Fibroblast of skin of left biceps (primary cell): ENCODE data around the gene DNAI7.

ENCODE experiments used
- DNase-seq, 2 experiments: peaks; one replicate each; pipeline ENCODE4 v3.0.0-alpha.2; 2013; ENCODE audit warnings: low read depth in 2 of 2

Gene DNAI7, protein sequence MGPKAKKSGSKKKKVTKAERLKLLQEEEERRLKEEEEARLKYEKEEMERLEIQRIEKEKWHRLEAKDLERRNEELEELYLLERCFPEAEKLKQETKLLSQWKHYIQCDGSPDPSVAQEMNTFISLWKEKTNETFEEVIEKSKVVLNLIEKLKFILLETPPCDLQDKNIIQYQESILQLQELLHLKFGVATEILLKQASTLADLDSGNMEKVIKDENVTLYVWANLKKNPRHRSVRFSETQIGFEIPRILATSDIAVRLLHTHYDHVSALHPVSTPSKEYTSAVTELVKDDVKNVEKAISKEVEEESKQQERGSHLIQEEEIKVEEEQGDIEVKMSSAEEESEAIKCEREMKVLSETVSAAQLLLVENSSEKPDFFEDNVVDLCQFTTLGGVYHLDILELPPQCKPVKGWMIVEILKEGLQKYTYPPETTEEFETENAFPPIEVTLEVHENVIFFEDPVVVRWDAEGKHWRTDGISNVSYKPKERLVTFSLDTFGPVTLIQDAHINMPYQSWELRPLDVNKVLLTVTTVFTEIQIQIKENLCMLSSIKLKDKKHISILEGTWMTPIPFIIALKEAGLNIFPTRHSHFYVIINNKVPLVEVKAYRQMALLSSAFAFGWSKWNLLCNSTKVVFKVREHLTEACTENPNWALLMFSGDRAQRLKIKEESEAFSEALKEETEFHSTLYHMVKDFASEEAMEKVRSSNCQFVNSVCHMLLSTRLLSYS

DNA sequence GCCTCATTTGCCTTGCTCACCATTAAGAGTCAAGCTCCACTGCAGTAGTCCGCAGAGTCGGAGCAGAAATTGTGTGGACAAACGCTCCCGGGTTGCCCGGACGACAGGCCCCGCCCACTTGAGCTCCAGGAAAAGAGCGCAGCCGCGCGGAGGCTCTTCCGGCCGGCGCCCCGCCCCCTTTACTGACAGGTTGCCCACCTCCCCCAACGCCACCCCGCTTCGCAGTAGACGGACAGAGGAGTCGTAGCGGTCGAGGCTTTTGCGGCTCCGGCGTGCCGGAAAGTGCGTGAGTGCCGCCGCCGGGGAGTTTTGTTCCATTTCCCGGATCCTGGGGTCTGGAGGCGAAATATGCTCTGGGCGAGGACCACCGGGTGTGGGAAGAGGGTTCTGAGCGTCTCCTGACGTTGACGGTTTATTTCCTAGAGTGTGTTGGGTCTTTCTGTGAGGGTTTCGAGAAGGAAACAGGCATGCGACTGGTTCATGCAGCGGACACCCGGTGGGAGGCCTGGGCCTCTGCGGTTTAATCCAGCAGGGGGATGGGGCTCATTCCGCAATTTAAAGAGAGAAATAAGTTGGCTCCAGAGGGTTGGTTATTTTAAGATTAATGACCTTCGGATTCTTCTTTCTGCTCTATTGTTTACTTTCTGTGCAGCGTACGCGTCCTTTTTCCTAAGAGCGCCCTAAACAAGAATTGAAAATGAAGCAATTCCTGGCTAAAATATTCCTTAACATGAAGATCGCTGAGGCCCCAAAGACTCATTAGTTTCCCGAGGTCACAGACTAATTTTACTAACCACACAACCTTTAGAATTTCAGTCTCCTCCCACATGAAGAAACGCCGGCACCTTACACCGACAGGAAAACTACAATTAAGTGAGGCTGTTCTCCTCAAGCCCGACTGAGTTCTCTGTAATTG is at the start of gene DNAI7, which contains the start of gene ETFRF1:
Gene DNAI7, minus strand, starts transcription at position 105 of the 916 bp plus-strand sequence. Its CDS starts 82 bp downstream, at position 23.
Gene ETFRF1, plus strand, starts transcription at position 182 of the 916 bp plus-strand sequence. CDS start 8,720 bp downstream, outside the sequence.
- DNase-seq: peak; percentile 70 to 71

DNA sequence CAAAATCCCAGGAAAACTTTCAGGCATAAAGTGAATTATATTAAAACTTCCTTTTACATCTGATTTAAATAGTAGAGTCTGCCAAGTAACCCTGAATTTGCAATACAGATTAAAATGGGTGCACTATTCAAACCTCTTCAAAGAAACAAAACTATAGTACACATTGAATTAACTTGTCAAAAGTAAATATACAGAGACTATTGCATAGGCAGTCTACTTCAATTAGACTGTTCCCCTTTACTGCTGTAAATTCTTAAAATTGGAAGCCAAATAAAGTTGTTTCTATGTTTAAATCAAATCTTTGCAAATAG is 48.7 kb upstream of the DNAI7 start:
- no peak for DNase-seq

GRCh38 chr12:25242981-25243679 is 48.2 kb upstream of the DNAI7 start:
- no peak for DNase-seq

DNA sequence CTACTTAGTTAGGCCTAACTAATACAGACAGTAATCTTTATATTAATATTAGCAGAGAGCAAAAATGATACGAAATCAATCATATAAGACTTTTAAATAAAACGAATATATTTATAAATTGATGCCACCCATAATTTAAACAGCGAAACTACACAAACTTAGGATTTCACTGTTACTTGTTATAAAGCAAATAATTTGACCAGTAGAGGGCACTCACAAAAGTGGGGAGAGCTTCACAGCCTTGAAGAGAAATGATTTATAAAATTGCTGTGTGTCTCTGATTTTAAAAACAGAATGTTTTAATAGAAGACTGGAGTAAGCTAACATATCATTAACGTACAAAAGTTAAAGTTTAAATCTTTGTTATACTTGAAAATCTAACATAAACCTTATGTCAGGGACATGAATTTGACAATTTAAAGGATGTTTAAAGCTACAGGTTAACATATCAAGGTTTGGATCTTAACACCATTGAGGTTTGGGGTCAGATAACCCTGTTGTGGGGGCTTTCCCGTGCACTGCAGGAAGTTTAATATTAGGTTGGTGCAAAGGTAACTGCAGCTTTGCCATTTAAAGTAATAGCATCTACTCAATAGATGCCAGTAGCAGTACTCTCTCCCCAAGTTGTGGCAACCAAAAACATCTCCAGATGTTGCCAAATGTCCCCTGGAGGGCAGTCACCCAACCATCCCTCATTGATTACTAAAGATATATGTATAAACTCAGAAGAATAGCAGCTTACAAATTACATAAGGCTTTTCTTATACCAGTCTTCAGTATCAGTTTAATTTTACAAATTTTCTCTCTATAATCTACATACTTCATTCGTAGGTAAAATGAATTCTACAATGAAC is 46.4 kb upstream of the DNAI7 start:
- DNase-seq: peak; percentile 13 to 29

DNA sequence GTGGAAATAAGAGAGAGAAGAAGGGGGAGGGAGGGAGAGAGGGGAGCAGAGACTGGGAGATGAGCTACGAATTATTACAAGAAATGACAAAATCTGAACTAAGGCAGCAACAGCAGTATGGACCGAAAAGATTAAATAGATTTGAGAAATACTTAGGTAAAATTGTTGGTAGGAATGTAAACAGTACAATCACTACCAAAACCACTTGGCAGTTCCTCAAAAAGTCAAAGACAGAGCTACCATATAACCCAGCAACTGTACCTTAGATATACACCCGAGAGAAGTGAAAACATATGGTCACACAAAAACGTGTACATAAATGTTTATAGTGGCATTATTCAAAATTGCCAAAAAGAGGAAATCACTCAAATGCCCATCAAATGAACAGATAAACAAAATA is 41.7 kb upstream of the DNAI7 start:
- DNase-seq: no peak

DNA sequence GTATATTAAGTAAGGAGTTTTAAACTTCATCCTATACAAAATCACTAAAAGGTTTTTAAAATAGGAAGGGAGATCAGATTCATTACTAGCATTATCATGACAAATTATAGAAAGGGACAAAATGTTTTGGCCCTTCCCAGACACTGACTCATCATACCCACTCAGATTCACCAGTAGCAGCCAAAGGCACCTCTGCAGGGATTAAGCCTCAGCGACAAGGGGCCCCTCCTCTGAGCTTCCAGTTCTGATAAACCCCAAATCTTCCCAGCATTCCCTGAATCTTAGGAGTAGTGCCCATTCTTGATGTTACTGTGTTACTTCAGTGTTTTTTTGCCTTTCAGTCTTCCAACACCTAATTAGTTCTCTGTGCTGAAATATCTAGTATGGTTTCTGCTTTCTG is 41.2 kb upstream of the DNAI7 start:
- no peak for DNase-seq

- no peak for DNase-seq
These were observed 18.4 kb upstream of the DNAI7 start for GRCh38 chr12:25213338-25213737.

DNA sequence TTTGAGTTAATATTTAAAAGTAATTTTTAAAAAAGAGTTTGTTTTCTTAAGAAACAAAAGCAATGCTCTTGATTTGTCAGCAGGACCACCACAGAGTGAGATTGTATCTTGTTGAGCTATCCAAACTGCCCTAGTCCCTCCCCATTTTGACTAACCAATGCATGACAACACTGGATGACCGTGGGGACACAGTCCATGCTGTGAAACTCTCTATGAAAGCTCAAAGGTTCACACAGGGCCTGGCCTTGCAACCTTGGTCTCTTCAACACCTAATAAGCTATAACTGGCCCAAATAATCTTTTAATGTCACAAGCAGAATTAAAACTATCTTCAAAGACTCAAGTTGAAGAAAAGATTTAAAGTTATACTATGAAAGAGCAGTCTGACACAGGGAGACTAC is 13.6 kb upstream of the DNAI7 start:
- DNase-seq: no peak

DNA sequence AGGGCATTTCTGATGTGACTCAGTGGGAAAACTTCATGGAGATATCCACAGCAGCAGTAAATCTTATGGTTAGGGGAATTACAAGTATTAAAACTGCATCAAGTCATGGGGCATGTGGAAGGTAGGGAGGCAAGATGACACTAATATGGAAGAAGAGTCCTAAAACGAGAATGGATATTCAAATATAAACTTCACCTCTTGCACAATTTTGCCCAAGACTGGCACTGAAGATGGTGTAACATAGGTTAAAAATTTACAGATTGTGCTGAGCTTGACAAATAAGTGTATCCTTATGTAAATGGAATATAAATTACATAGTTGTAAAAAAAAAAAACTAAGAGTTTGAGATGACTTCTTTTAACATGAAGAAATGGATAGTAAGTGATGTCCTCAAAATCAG is 12.9 kb upstream of the DNAI7 start:
- DNase-seq: no peak

DNA sequence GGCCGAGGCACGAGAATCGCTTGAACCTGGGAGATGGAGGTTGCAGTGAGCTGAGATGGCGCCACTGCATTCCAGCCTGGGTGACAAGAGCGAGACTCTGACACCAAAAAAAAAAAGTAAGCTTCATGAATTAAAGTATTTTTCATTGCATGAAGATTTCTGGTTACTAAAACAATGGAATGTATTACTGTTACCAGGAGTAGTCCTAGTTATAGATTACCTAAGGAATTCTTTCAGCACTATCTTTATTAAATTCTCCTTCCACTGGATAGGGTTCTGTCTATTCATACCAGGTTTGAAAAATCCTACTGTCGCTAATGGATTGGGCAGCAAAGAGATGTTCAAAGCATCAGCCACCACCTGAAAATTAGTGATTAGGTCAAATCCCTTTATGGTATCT is 12.5 kb upstream of the DNAI7 start:
- no peak for DNase-seq

GRCh38 chr12:25202137-25202536 is 7.2 kb upstream of the DNAI7 start:
- DNase-seq: no peak

DNA sequence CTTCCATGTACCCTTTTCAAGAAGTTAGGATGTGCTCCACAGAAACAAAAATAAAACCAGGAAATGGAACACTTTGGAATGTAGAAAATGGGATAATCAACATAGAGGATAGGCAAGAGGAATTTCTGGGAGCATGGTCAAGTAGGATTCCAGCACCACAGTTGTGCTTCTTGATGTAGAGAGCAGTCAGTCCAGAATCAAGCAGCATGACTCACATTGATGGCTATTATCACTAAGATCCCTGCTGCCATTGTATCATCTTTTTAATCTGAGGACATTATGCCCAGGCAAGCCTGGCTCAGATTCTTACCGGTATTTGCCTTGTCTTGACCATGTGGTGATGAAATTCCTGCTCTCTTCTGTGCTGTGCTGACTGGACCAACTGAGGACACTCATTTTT is 5.7 kb upstream of the DNAI7 start:
- peak; percentile 26 to 36 for DNase-seq

GRCh38 chr12:25197608-25198007 is 2.6 kb upstream of the DNAI7 start:
- no peak for DNase-seq

GRCh38 chr12:25194722-25195055 is 271 bp downstream of the DNAI7 start:
- DNase-seq: no peak

DNA sequence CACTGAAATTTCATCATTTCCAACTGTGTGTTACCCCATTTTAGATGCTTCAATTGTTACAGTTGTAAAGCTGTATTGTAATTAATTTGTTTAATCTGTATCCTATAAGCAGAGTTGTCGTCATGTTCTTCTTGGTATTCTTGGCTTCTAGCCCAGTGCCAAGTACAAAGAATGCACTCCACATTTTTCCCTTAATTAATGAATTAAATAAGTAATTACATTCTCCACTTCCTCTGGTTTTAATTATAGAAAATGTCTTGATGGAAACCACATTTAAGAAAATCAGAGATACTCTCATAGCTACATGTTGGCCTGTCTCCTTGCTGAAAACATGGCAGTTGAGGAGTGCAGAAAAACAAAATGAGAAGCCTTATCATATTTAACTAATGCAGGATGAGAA is 746 bp downstream of the DNAI7 start:
- DNase-seq: peak; percentile 40

- DNase-seq: no peak
These were observed 4.2 kb downstream of the DNAI7 start for GRCh38 chr12:25190793-25191192.

DNA sequence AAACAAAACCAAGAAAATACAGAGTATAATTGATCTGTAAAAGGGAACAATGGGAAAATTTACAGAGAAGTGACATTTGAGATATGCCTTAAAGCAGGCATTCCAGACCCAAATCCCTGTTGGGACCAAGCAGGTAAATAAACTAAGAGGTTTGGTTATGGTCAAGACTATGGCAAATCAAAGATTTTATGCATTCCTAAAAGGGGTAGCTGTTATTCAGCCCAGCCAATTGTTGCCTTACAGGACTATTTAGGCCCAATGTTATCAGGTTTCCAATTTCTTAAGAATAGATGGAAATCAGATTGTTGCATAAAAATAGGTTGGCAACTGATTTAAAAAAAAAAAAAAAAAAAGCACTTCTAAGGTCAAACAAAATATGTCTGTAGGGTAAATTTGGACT is 5.3 kb downstream of the DNAI7 start:
- no peak for DNase-seq

DNA sequence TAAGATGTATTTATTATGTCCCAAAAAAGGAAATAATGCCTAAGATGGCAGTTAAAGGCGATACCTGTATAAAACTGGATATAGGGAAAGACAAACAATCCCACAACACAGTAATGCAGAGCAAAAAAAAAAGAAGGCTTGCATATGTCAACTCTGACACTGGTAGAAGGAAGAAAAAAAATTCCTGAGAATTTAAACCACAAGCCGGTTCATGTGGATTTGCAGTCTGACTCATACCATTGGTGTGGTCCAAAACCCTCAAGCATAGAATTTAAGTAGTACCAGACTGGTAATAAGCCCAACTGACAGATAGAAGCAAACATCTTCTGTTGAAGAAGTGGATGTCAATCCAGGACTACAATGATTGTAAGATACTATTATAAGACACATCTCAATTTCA is 7.2 kb downstream of the DNAI7 start:
- DNase-seq: peak; percentile 83 to 87

GRCh38 chr12:25186788-25187402 is 8.1 kb downstream of the DNAI7 start:
- no peak for DNase-seq
